ENCODE results near the gene EMX1. TPM values are rescaled to one million over a fixed set of nuclear protein-coding genes. Genes with fewer than 3 reads are reported as not detected.

The EMX1 gene
- total RNA-seq, 1 experiment from 2014 or later = 0.72 TPM

- WGBS (ENCODE audit: extremely low coverage, insufficient read length, low lambda C conversion rate) = no CpG with 5 or more reads among the region's 48 CpGs
- H3K27ac ChIP-seq (ENCODE audit: insufficient read length, low read depth, low read length) = no peak overlapping the region
- no peak overlapping the region for H3K14ac ChIP-seq (ENCODE audit: insufficient read depth, low read length)
- H3K4me1 ChIP-seq (ENCODE audit: insufficient read depth, low read length) = peaks cover 5% of the 10 kb centered on the region
- TF ChIP-seq CTCF (conservative IDR thresholded peaks at IDR 0.05) = no peak
- no peak overlapping the region for H3K18ac ChIP-seq (ENCODE audit: insufficient read length, low read depth, low read length)
- H3K79me1 ChIP-seq (ENCODE audit: insufficient read depth, low read depth, low read length, poor library complexity, severe bottlenecking) = no peaks in the 10 kb centered on the region
- no peak overlapping the region for H3K56ac ChIP-seq (ENCODE audit: insufficient read length, low read depth, low read length)
- no peak overlapping the region for H4K91ac ChIP-seq (ENCODE audit: insufficient read length, low read depth, low read length)
- H3K9ac ChIP-seq (ENCODE audit: extremely low read depth, insufficient read length, low read length) = no peak overlapping the region
- no peak overlapping the region for H3K4ac ChIP-seq (ENCODE audit: low read depth, low read length)
- peaks cover 0 to 7% (median 5%) of the 10 kb centered on the region in 3 experiments; a peak in 3 of 7 replicates for H3K36me3 Mint-ChIP-seq (ENCODE audit: insufficient read depth in 1 of 3, low read depth in 3 of 3)
- H3K79me2 ChIP-seq (ENCODE audit: insufficient read depth, low read length) = no peaks in the 10 kb centered on the region
- peaks cover 2 to 4% of the 10 kb centered on the region in 2 experiments; a peak in 2 of 5 replicates for H3K9me3 Mint-ChIP-seq
- no peak overlapping the region for H4K8ac ChIP-seq (replicated peaks; ENCODE audit: insufficient read length, low read depth, low read length)
- no peak overlapping the region for H2BK5ac ChIP-seq (ENCODE audit: insufficient read length, low read length)
- H3K23ac ChIP-seq (ENCODE audit: insufficient read length, low read depth, low read length) = no peak overlapping the region
- no peak overlapping the region for H2AK5ac ChIP-seq (ENCODE audit: insufficient read length, low read length)
- peaks cover 44% of the 10 kb centered on the region for H3K23me2 ChIP-seq (ENCODE audit: insufficient read length, low read depth, low read length, poor library complexity, severe bottlenecking)
- H2BK120ac ChIP-seq (ENCODE audit: low read depth, low read length, poor library complexity, severe bottlenecking) = no peak overlapping the region
- H4K20me1 ChIP-seq (ENCODE audit: control insufficient read depth, insufficient read depth, insufficient read length) = no peaks in the 10 kb centered on the region
- peak; percentile 62 for DNase-seq
- H3T11ph ChIP-seq (ENCODE audit: low read length) = no peak overlapping the region
- no peak overlapping the region for H4K5ac ChIP-seq (ENCODE audit: insufficient read length, low read depth, low read length)
- H3K9me3 ChIP-seq (ENCODE audit: control insufficient read depth, low read depth, low read length) = no peaks in the 10 kb centered on the region
- no peak overlapping the region for H2BK12ac ChIP-seq (ENCODE audit: insufficient read length, low read depth, low read length)
- peaks cover 25% of the 10 kb centered on the region for H3K27me3 Mint-ChIP-seq (ENCODE audit: low read depth)
- no peak overlapping the region for H3K27ac Mint-ChIP-seq
- H2BK20ac ChIP-seq (ENCODE audit: low read depth, low read length, poor library complexity, severe bottlenecking) = no peak overlapping the region
- peaks cover 21 to 40% of the 10 kb centered on the region in 2 experiments for H3K4me1 Mint-ChIP-seq
- H3K4me3 Mint-ChIP-seq = peak overlapping the region; percentile 55 to 93
- peaks cover 75% of the 10 kb centered on the region for H3K27me3 ChIP-seq (ENCODE audit: insufficient read depth, low read length)
- no peak overlapping the region for H2AFZ ChIP-seq (ENCODE audit: low read length)
- H3K4me2 ChIP-seq (ENCODE audit: insufficient read depth, insufficient read length, low read length) = peak overlapping the region; percentile 87
- no peak overlapping the region for H2BK15ac ChIP-seq (ENCODE audit: low read depth, low read length)
Measured at GRCh38 chr2:72919414-72920317, 2.3 kb downstream of the EMX1 start.
